CD4-positive, alpha-beta T cell (primary cell): Measurements from ENCODE around the gene C7orf25. TPM values are rescaled to one million over a fixed set of nuclear protein-coding genes. Genes with fewer than 3 reads are reported as not detected.

ENCODE experiments used
- ATAC-seq: fragments of 200-7000 bp; cut with Tn5 transposase; one replicate; pipeline ENCODE4 v1.10.0; 2022; ENCODE audit warnings: mild to moderate bottlenecking; ENCODE audit not compliant: poor library complexity
- CTCF ChIA-PET: fragments of 350-600 bp; sonication (Branson Sonifier 250); formaldehyde crosslinking; loops from one replicate; lab custom pipeline; 2021; ENCODE audit warnings: antibody characterized with exemption, inconsistent platforms; lab: Charles Lee
- POLR2A ChIA-PET: fragments of 350-600 bp; sonication (Branson Sonifier 250); formaldehyde crosslinking; loops from one replicate; lab custom pipeline; 2021; ENCODE audit warnings: antibody characterized with exemption, inconsistent platforms; lab: Charles Lee
- DNase-seq, 14 experiments: peaks; one replicate each; pipeline ENCODE4 v3.0.0-alpha.2; 2013 to 2020; ENCODE audit warnings: mixed read lengths in 2 of 14
- H3K27ac ChIP-seq, 2 donors: one replicate each; pipeline versions ENCODE4 v1.5.1 to v1.7.0; 2013; ENCODE audit warnings: low read length in 2 of 2, low read depth in 1 of 2, mild to moderate bottlenecking in 1 of 2
- H3K27me3 ChIP-seq, 2 experiments: 1 replicate in 1 of 2; 2 replicates in 1 of 2; pipeline versions ENCODE4 v1.6.1 to v1.7.0; 2013; ENCODE audit warnings: low read length in 2 of 2, control low read depth in 1 of 2, mild to moderate bottlenecking in 1 of 2, moderate library complexity in 1 of 2; ENCODE audit not compliant: insufficient read depth in 2 of 2, control insufficient read depth in 1 of 2
- H3K36me3 ChIP-seq: one replicate; pipeline ENCODE4 v1.6.1; 2013; ENCODE audit warnings: low read length, control low read depth; ENCODE audit not compliant: insufficient read depth
- H3K4me1 ChIP-seq: one replicate; pipeline ENCODE4 v1.6.1; 2013; ENCODE audit warnings: low read length, control low read depth; ENCODE audit not compliant: insufficient read depth
- H3K4me3 ChIP-seq: one replicate; pipeline ENCODE4 v1.5.1; 2013; ENCODE audit warnings: mild to moderate bottlenecking, low read length, moderate library complexity
- H3K9me3 ChIP-seq, 2 experiments: 1 replicate in 1 of 2; 2 replicates in 1 of 2; pipeline versions ENCODE4 v1.6.1 to v1.7.0; 2013; ENCODE audit warnings: low read length in 2 of 2, mild to moderate bottlenecking in 2 of 2, control low read depth in 1 of 2, moderate library complexity in 1 of 2; ENCODE audit not compliant: control insufficient read depth in 1 of 2, insufficient read depth in 1 of 2
- H3K27ac Mint-ChIP-seq: one replicate; pipeline ENCODE4 v1.8.0; 2020; ENCODE audit warnings: mixed read lengths
- H3K27me3 Mint-ChIP-seq: one replicate; pipeline ENCODE4 v1.8.0; 2021; ENCODE audit warnings: mixed read lengths
- H3K36me3 Mint-ChIP-seq: one replicate; pipeline ENCODE4 v1.8.0; 2021; ENCODE audit warnings: low read depth, mixed read lengths
- H3K4me1 Mint-ChIP-seq: one replicate; pipeline ENCODE4 v1.8.0; 2021; ENCODE audit warnings: low read depth, mixed read lengths
- H3K4me3 Mint-ChIP-seq: one replicate; pipeline ENCODE4 v1.8.0; 2020; ENCODE audit warnings: mild to moderate bottlenecking, mixed read lengths
- H3K9me3 Mint-ChIP-seq: one replicate; pipeline ENCODE4 v1.8.0; 2020; ENCODE audit warnings: mixed read lengths
- intact Hi-C, 2 experiments: fragments of 100-400 bp; cut with DNase I in 1 of 2; cut with micrococcal nuclease in 1 of 2; formaldehyde crosslinking; loops; one replicate each; pipeline versions ENCODE4 v1.15.1 to v1.9.0; 2023 to 2025; cut with DNase I, micrococcal nuclease
- total RNA-seq, 174 experiments: library from RNA in 2 of 174; stranded (reverse) in 2 of 174; gene quantifications; one replicate each; pipeline ENCODE4 v1.2.3 and lab custom pipeline; 2021 to 2026
- TF ChIP-seq, protein P1 (sequence below): fragments of 200-600 bp; IDR thresholded peaks from one replicate; pipeline ENCODE4 v1.8.0; 2022; ENCODE audit warnings: antibody characterized with exemption, mild to moderate bottlenecking

C7orf25 gene
- total RNA-seq, 2 experiments from 2014 or later, result 2.1 to 3.7 TPM

DNA sequence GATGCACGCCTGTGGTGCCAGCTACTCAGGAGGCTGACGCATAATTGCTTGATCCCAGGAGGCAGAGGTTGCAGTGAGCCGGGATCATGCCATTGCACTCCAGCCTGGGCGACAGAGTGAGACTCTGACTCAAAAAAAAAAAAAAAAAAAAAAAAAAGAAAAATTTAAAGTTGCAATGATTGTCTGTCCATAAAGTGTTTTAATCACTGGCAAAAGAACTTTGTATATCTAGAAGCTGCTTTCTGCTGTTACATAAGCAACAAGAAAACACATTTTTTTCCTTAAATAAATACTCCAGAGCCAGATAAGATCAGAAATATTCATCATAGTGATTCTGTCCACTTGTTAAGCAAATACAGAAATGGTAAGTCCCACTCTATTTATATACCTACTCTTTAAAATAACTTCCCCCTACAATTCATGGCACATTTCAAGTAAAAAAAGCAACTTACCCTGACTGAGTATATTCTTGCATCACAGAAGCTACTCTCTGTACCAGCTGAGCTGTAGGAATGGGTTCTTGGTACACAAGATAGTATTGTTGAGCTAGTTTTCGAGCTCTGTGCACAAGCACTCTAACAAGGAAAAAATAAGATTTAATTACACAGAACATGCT, 12.5 kb upstream of the C7orf25 start:
- Histone ChIP-seq H3K36me3 (peaks cover 79% of the 10 kb centered on the region), H3K9me3 (no peaks in the 10 kb centered on the region), H3K27ac (no peak overlapping the region), H3K4me1 (peaks cover under 1% of the 10 kb centered on the region), H3K4me3 (no peak overlapping the region), H3K27me3 (no peaks in the 10 kb centered on the region)
- TF ChIP-seq, protein P1, sequence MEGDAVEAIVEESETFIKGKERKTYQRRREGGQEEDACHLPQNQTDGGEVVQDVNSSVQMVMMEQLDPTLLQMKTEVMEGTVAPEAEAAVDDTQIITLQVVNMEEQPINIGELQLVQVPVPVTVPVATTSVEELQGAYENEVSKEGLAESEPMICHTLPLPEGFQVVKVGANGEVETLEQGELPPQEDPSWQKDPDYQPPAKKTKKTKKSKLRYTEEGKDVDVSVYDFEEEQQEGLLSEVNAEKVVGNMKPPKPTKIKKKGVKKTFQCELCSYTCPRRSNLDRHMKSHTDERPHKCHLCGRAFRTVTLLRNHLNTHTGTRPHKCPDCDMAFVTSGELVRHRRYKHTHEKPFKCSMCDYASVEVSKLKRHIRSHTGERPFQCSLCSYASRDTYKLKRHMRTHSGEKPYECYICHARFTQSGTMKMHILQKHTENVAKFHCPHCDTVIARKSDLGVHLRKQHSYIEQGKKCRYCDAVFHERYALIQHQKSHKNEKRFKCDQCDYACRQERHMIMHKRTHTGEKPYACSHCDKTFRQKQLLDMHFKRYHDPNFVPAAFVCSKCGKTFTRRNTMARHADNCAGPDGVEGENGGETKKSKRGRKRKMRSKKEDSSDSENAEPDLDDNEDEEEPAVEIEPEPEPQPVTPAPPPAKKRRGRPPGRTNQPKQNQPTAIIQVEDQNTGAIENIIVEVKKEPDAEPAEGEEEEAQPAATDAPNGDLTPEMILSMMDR, result no peak
- no peak for DNase-seq
- no peaks in the 10 kb centered on the region for H3K9me3 Mint-ChIP-seq
- H3K27ac Mint-ChIP-seq, result no peak overlapping the region
- peaks cover 93% of the 10 kb centered on the region for H3K36me3 Mint-ChIP-seq
- POLR2A ChIA-PET, result interaction anchor here (1.2 kb wide), 1 partner anchor 8 kb away, joined by 5 read pairs; the partner anchor contains the start of genes MRPL32 and PSMA2
- no peak for ATAC-seq
- peaks cover 27% of the 10 kb centered on the region for H3K4me1 Mint-ChIP-seq
- H3K4me3 Mint-ChIP-seq, result no peak overlapping the region
- intact Hi-C loops, result no loop called here
- CTCF ChIA-PET, result interaction anchor here (0.7 kb wide), 1 partner anchor 510 kb away, joined by 4 read pairs; no protein-coding TSS in a partner anchor
- H3K27me3 Mint-ChIP-seq, result no peaks in the 10 kb centered on the region

DNA sequence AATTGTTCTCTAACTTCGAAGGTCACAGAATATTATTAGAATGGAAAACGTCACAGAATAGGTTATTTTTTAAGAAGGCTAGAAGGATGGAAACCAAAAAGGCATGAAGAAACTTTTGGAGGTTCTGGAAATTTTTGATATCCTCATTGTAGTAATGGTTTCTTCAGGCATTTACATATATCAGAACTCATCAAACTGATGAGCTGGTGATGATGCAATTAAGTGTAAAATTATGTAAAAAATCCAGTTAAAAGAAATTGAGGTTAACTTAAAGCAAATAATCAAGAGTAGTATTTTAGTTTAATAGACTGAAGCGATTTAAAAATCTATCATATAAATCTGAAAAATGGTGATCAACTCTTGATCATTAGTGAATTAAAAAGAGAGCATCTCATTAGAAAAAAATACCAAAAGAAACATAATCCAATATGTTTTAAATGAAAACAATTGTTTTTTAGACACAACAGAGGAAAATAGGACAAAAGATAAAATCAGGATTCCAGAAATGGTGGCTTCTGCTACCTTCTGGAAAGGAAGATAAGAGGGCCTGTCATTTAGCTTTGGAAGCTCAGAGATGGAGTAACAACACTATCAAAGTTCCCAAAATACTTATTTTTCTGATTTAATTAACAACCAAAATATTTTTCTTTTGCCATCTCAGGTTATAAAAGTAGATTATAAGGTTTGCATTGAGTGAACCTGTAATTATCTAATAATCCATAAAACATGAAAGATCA, 10.3 kb upstream of the C7orf25 start:
- no peak for DNase-seq
- Histone ChIP-seq H3K9me3 (no peaks in the 10 kb centered on the region), H3K27me3 (no peaks in the 10 kb centered on the region), H3K36me3 (peaks cover 86% of the 10 kb centered on the region), H3K4me3 (no peak overlapping the region), H3K4me1 (no peaks in the 10 kb centered on the region), H3K27ac (no peak overlapping the region)
- CTCF ChIA-PET, result no interaction called here
- Mint-ChIP-seq H3K36me3 (peaks cover 94% of the 10 kb centered on the region), H3K27ac (no peak overlapping the region), H3K27me3 (no peaks in the 10 kb centered on the region), H3K4me3 (no peak overlapping the region), H3K4me1 (peaks cover 6% of the 10 kb centered on the region), H3K9me3 (no peaks in the 10 kb centered on the region)
- intact Hi-C loops, result no loop called here
- no peak for ATAC-seq
- POLR2A ChIA-PET, result interaction anchor here (1.6 kb wide), 1 partner anchor 10 kb away, joined by 8 read pairs; the partner anchor contains the start of genes MRPL32 and PSMA2
- TF ChIP-seq, protein P1, result no peak

DNA sequence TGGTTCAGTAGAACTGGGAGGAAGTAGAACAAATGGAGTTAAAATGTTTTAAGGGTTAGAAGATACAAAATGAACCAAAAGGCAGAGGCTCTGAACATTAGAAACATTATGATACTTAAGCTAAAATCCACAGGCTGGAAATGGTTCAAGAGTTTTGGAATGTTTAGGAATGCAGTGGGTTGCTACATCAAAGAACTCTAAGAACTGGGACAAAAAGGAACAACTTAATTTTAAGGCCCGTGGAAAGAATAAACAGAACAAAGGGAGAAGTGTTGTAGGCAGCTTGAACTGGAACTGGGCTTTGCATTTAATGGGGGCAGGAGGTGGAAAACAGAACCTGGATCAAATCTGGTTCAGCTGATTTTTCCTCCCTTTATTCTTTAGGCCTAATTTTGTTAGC, 3.5 kb upstream of the C7orf25 start:
- Mint-ChIP-seq H3K4me3 (no peak overlapping the region), H3K9me3 (no peaks in the 10 kb centered on the region), H3K4me1 (peaks cover 35% of the 10 kb centered on the region), H3K27ac (peak overlapping the region; percentile 76), H3K27me3 (no peaks in the 10 kb centered on the region), H3K36me3 (peaks cover 75% of the 10 kb centered on the region)
- peaks cover 36% of the 10 kb centered on the region for H3K36me3 ChIP-seq
- DNase-seq, result no peak
- no peak overlapping the region for H3K27ac ChIP-seq
- intact Hi-C loops, result no loop called here
- no peak overlapping the region for H3K4me3 ChIP-seq
- TF ChIP-seq, protein P1, result no peak
- ATAC-seq, result no peak
- CTCF ChIA-PET, result no interaction called here
- no peaks in the 10 kb centered on the region for H3K27me3 ChIP-seq
- H3K4me1 ChIP-seq, result peaks cover 21% of the 10 kb centered on the region
- POLR2A ChIA-PET, result interaction anchor here (0.7 to 9.4 kb wide), 2 partner anchors 17 to 785 kb away, joined by 3 to 79 read pairs; partner anchors contain the start of genes MRPL32 and PSMA2
- no peaks in the 10 kb centered on the region for H3K9me3 ChIP-seq
